H1 (cell line): ENCODE results near the gene PPP2R3A.

Experiments
- BCL11A ChIP-seq, 2 experiments: IDR thresholded peaks; one replicate each; pipeline ENCODE4 v1.6.1; 2011; ENCODE audit warnings: low read depth in 2 of 2, low read length in 2 of 2, mild to moderate bottlenecking in 2 of 2
- GABPA ChIP-seq: IDR thresholded peaks from 2 replicates; pipeline ENCODE4 v1.6.1; 2011; ENCODE audit warnings: mild to moderate bottlenecking, low read length, moderate library complexity, borderline replicate concordance; ENCODE audit not compliant: insufficient read depth
- POLR2A ChIP-seq, 2 experiments: IDR thresholded peaks; 1 replicate in 1 of 2; 2 replicates in 1 of 2; pipeline ENCODE4 v1.6.1; 2011; ENCODE audit warnings: low read depth in 2 of 2, low read length in 2 of 2, mild to moderate bottlenecking in 2 of 2; ENCODE audit errors: control extremely low read depth in 1 of 2
- POLR2AphosphoS5 ChIP-seq: IDR thresholded peaks from 2 replicates; pipeline ENCODE4 v1.6.1; 2011; ENCODE audit warnings: low read depth, low read length
- SIN3A ChIP-seq, 2 experiments: IDR thresholded peaks in 1 of 2; conservative IDR thresholded peaks in 1 of 2; 2 replicates each; pipeline ENCODE4 v1.6.1; 2011 to 2012; ENCODE audit warnings: low read length in 2 of 2, improper control_type of control experiment in 1 of 2, low read depth in 1 of 2, mild to moderate bottlenecking in 1 of 2
- SP4 ChIP-seq: IDR thresholded peaks from 2 replicates; pipeline ENCODE4 v1.6.1; 2012; ENCODE audit warnings: low read length, inconsistent platforms
- SRF ChIP-seq: IDR thresholded peaks from 2 replicates; pipeline ENCODE4 v1.6.1; 2011; ENCODE audit warnings: mild to moderate bottlenecking, low read depth, low read length, moderate library complexity
- TF ChIP-seq, protein P1 (sequence below): IDR thresholded peaks from 2 replicates; pipeline ENCODE4 v1.6.1; 2011; ENCODE audit warnings: low read length, improper control_type of control experiment
- TF ChIP-seq, protein P2 (sequence below), 3 experiments: IDR thresholded peaks; 1 replicate in 2 of 3; 2 replicates in 1 of 3; pipeline versions ENCODE4 v1.5.1 to v1.6.1; 2011; ENCODE audit warnings: low read length in 3 of 3, mild to moderate bottlenecking in 3 of 3, inconsistent platforms in 2 of 3, low read depth in 1 of 3, moderate library complexity in 1 of 3; ENCODE audit not compliant: insufficient read depth in 1 of 3; ENCODE audit errors: control extremely low read depth in 1 of 3

DNA sequence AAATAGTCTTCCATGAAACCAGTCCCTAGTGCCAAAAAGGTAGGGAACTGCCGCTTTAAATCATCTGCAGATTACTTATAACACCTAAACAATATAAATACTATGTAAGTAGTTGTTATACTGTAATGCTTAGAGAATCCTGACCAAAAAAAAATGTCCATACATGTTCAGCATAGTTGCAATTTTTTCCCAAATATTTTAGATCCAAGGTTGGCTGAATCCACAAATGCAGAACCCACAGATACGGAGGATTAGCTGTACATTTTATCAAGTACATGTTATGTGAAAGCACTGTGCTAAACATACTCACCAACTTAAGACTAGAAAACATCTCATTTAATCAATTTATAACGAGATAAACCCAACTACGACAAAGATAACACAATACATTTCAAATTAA lies 221.3 kb downstream of the PPP2R3A start:
- TF ChIP-seq GABPA (no peak), POLR2AphosphoS5 (no peak), POLR2A (IDR thresholded peaks at IDR 0.05; ENCODE audit: control extremely low read depth in 1 of 2, low read depth in 2 of 2, low read length in 2 of 2) (no peak), BCL11A (IDR thresholded peaks at IDR 0.05; ENCODE audit: low read depth in 2 of 2, low read length in 2 of 2) (no peak), SRF (no peak), SP4 (no peak), SIN3A (conservative IDR thresholded peaks at IDR 0.05 in 1 of 2, IDR thresholded peaks at IDR 0.05 in 1 of 2; ENCODE audit: low read depth in 1 of 2, low read length in 2 of 2) (no peak)
- TF ChIP-seq, protein P1, sequence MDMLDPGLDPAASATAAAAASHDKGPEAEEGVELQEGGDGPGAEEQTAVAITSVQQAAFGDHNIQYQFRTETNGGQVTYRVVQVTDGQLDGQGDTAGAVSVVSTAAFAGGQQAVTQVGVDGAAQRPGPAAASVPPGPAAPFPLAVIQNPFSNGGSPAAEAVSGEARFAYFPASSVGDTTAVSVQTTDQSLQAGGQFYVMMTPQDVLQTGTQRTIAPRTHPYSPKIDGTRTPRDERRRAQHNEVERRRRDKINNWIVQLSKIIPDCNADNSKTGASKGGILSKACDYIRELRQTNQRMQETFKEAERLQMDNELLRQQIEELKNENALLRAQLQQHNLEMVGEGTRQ: no peak
- TF ChIP-seq, protein P2, sequence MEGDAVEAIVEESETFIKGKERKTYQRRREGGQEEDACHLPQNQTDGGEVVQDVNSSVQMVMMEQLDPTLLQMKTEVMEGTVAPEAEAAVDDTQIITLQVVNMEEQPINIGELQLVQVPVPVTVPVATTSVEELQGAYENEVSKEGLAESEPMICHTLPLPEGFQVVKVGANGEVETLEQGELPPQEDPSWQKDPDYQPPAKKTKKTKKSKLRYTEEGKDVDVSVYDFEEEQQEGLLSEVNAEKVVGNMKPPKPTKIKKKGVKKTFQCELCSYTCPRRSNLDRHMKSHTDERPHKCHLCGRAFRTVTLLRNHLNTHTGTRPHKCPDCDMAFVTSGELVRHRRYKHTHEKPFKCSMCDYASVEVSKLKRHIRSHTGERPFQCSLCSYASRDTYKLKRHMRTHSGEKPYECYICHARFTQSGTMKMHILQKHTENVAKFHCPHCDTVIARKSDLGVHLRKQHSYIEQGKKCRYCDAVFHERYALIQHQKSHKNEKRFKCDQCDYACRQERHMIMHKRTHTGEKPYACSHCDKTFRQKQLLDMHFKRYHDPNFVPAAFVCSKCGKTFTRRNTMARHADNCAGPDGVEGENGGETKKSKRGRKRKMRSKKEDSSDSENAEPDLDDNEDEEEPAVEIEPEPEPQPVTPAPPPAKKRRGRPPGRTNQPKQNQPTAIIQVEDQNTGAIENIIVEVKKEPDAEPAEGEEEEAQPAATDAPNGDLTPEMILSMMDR (IDR thresholded peaks at IDR 0.05; ENCODE audit: control extremely low read depth in 1 of 3, insufficient read depth in 1 of 3, low read depth in 1 of 3, low read length in 3 of 3): no peak
